ENCODE measurements around the gene CDK6. TPM values are rescaled to one million over a fixed set of nuclear protein-coding genes. Genes with fewer than 3 reads are reported as not detected.

CDK6 gene
- polyA plus RNA-seq, 3 donors = 2.6 to 4.7 (median 2.6) TPM

- WGBS, 3 donors = 75 to 93% (median 77%) methylated on average over 5 of the region's 5 CpGs
- H3K27ac ChIP-seq (ENCODE audit: low read depth, low read length) = no peak overlapping the region
Measured at GRCh38 chr7:92631067-92631849, 205.1 kb downstream of the CDK6 start.

- 92 to 99% (median 97%) methylated on average over 2 of the region's 2 CpGs for WGBS, 3 donors
Measured at GRCh38 chr7:92629779-92630178, 206.6 kb downstream of the CDK6 start.

GRCh38 chr7:92627956-92628355 is 208.4 kb downstream of the CDK6 start:
- WGBS, 3 donors = 96 to 98% (median 97%) methylated on average over 4 of the region's 4 CpGs

More at GRCh38 chr7:92629779-92630178, 206.6 kb downstream of the CDK6 start:
- H3K27ac ChIP-seq (ENCODE audit: low read depth, low read length) = no peak overlapping the region

GRCh38 chr7:92626281-92626809 is 210.0 kb downstream of the CDK6 start:
- 68 to 83% (median 74%) methylated on average over 4 of the region's 4 CpGs for WGBS, 3 donors
- no peak overlapping the region for H3K27ac ChIP-seq (ENCODE audit: low read depth, low read length)

More at GRCh38 chr7:92627956-92628355, 208.4 kb downstream of the CDK6 start:
- no peak overlapping the region for H3K27ac ChIP-seq (ENCODE audit: low read depth, low read length)

GRCh38 chr7:92625617-92626016 is 210.8 kb downstream of the CDK6 start:
- H3K27ac ChIP-seq (ENCODE audit: low read depth, low read length) = no peak overlapping the region

- WGBS, 3 donors = 97 to 98% (median 98%) methylated on average over 2 of the region's 2 CpGs
- H3K27ac ChIP-seq (ENCODE audit: low read depth, low read length) = no peak overlapping the region
Measured at GRCh38 chr7:92624298-92624996, 211.9 kb downstream of the CDK6 start.

- no peak overlapping the region for H3K27ac ChIP-seq (ENCODE audit: low read depth, low read length)
- 89 to 100% (median 94%) methylated on average over 1 of the region's 1 CpG for WGBS, 3 donors
Measured at GRCh38 chr7:92623544-92623943, 212.8 kb downstream of the CDK6 start.

- WGBS, 3 donors = 72 to 85% (median 80%) methylated on average over 3 of the region's 3 CpGs
- H3K27ac ChIP-seq (ENCODE audit: low read depth, low read length) = no peak overlapping the region
Measured at GRCh38 chr7:92622685-92623084, 213.7 kb downstream of the CDK6 start.

GRCh38 chr7:92622030-92622429 is 214.3 kb downstream of the CDK6 start:
- no peak overlapping the region for H3K27ac ChIP-seq (ENCODE audit: low read depth, low read length)
- WGBS, 3 donors = 66 to 74% (median 72%) methylated on average over 2 of the region's 2 CpGs

GRCh38 chr7:92621561-92622023 is 214.8 kb downstream of the CDK6 start:
- WGBS, 3 donors = 65 to 70% (median 69%) methylated on average over 2 of the region's 2 CpGs
- no peak overlapping the region for H3K27ac ChIP-seq (ENCODE audit: low read depth, low read length)

GRCh38 chr7:92621026-92621540 is 215.3 kb downstream of the CDK6 start:
- WGBS, 3 donors = 7 to 12% (median 7%) methylated on average over 3 of the region's 3 CpGs
- no peak overlapping the region for H3K27ac ChIP-seq (ENCODE audit: low read depth, low read length)

- 74 to 90% (median 83%) methylated on average over 1 of the region's 1 CpG for WGBS, 3 donors
- no peak overlapping the region for H3K27ac ChIP-seq (ENCODE audit: low read depth, low read length)
Measured at GRCh38 chr7:92615861-92616260, 220.5 kb downstream of the CDK6 start.

- 67 to 77% (median 72%) methylated on average over 5 of the region's 5 CpGs for WGBS, 3 donors
- H3K27ac ChIP-seq (ENCODE audit: low read depth, low read length) = no peak overlapping the region
Measured at GRCh38 chr7:92614660-92615174, 221.7 kb downstream of the CDK6 start.

GRCh38 chr7:92613720-92614119 is 222.7 kb downstream of the CDK6 start:
- 53 to 90% (median 83%) methylated on average over 3 of the region's 3 CpGs for WGBS, 3 donors
- no peak overlapping the region for H3K27ac ChIP-seq (ENCODE audit: low read depth, low read length)

- H3K27ac ChIP-seq (ENCODE audit: low read depth, low read length) = no peak overlapping the region
Measured at GRCh38 chr7:92613214-92613613, 223.2 kb downstream of the CDK6 start.

GRCh38 chr7:92612501-92612900 is 223.9 kb downstream of the CDK6 start:
- WGBS, 3 donors = 53 to 78% (median 72%) methylated on average over 2 of the region's 2 CpGs
- no peak overlapping the region for H3K27ac ChIP-seq (ENCODE audit: low read depth, low read length)

GRCh38 chr7:92611735-92612134 is 224.6 kb downstream of the CDK6 start:
- H3K27ac ChIP-seq (ENCODE audit: low read depth, low read length) = no peak overlapping the region

GRCh38 chr7:92609921-92610518 is 226.4 kb downstream of the CDK6 start:
- no peak overlapping the region for H3K27ac ChIP-seq (ENCODE audit: low read depth, low read length)
- WGBS, 3 donors = 32 to 37% (median 37%) methylated on average over 5 of the region's 5 CpGs
